SK-N-DZ (cell line): ENCODE results near the gene WASL. TPM values are rescaled to one million over a fixed set of nuclear protein-coding genes. Genes with fewer than 3 reads are reported as not detected.
"Not testable (repeated sequence)": the region's sequence is repeated elsewhere in the genome, so short reads cannot be mapped to it uniquely, and the experiment has no call there.

ENCODE experiments used
- DNase-seq: peaks from one replicate; pipeline ENCODE4 v3.0.0-alpha.2; 2015; ENCODE audit warnings: low spot score
- polyA plus RNA-seq, 2 experiments: library from polyadenylated mRNA; depleted of rRNA; stranded (reverse); fragments of >200 nt; gene quantifications; 2 replicates each; pipeline ENCODE4 v1.2.3, GENCODE V29; 2014

WASL gene
- 16.2 and 19.5 TPM in 2 replicates for polyA plus RNA-seq (2014; cell fraction: cytosol; rRNA removed)
- 7.9 and 10.3 TPM in 2 replicates for polyA plus RNA-seq (2014; cell fraction: nucleus; rRNA removed)

DNA sequence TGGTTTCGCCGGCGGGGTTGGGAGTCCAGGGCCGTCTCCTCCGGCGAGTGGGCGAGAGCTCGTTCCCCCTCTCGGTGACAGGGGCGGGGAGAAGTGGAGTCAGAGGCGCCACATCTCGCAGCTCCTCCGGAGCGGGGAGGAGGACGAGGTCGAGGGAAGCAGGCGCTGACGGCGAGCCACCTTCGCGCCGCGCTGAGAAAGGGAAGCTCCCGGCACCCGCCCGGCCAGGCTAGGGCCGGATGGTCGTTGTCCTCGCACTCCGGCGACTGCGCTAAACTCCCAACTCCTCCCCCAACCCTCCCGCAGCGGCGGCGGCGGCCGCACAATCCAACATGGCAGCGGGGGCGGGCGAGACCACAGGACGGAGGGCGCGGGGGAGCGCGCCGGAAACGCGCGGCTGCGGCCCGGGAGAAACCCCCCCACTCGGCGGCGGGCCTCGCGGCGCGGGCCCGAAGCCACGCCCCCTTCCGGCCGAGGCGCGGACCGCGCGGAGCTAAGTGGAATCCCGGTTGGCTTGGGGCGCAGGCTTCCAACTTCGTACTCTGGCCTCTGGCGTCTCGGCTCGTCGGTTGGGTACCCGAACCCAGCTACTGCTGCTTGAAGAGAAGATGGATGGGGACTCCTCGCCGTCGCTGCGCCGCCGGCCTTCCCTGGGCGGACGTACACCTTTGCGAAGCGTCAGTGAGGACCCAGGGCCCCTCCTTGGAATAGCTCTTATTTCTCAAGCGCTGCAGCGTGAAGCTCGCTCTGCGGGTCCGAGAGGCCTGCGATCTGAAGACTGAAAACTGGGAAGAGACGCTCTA lies at the start of gene WASL:
TSS of gene WASL (minus strand) at position 270 of the 803 bp plus-strand sequence. CDS start at position 1, 269 bp downstream.
- DNase-seq: peak; percentile 90

DNA sequence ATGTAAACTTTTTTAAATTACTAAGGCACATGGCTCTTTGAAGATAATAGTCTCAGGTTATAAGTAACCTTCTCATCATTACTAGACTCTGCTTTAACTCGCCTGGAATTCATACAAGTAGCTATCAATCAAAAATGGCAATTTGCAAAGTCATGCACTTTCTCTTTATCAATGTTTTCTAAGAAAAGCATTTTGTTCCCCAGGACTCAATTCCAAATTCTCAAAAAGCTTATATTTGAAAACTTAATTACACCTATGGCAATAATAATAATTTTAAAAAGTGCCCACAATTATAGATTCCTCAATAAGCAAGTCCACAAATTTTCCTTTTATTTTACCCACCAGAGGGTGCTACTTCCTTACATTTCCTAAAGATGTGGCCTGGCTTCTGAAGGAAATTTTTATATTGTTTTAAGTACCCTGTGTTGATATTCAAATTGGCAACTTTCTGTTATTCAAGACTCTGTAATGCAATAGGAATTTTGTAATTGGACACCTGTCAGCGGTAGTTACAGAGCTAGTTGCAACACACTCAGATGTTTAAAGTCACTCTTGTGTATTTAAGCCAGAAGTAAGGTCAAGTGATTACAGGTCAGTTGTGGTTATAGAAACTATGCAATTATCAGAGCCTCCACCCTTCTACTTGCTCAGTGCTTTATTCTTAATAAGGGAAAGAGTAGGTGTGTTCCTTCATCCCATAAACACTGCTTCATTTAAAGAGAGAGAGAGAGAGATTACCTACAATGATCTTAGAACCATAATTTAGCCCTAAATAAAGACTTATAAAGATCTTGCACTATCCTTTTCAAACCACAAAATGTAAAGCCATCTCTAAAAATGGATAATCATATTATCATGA lies 49.1 kb upstream of the WASL start:
- DNase-seq: peak; percentile 56

DNA sequence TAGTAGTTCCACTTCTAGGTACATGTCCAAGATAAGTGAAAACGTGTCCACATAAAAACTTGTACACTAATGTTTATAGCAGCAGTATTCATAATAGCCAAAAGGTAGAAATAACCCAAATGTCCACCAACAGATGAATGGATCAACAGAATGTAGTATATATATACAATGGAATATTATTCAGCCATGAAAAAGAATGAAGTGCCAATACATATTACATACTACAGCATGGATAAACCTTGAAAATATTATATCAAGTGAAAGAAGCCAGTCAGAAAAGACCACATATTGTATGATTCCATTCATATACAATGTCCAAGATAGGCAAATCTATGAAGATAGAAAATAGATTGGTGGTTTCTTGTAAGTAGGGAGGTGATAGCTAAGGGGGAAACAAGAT lies 47.8 kb upstream of the WASL start:
- no peak for DNase-seq

DNA sequence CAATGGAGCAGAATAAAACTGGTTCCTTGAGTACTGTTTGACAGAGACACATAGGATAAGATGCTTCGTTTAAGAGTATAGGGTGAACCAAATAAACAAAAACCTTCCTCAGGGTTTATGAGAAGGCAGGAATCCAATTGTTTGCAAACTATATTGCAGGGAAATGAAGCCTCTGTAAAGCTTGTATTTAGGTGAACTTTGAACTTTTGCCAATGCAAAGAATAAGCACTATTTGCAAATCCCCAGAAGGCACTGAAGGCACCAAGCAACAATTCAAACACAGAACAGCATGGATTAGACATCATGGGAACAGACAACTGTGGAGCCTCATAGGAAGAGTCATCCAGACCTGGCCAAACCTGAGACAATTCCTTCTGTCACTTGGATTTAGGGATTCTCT lies 47.1 kb upstream of the WASL start:
- DNase-seq: no peak

DNA sequence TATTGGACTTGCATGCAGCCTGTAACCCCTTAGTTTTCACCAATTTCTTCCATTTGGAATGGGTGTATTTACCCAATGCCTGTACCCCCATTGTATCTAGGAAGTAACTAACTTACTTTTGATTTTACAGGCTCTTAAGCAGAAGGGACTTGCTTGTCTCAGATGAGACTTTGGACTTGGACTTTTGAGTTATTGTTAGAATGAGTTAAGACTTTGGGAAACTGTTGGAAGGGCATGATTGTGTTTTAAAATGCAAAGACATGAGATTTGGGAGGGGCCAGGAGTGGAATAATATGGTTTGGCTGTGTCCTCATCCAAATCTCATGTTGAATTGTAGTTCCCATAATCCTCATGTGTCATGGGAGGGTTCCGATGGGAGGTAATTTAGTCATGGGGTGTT lies 46.3 kb upstream of the WASL start:
- not testable (repeated sequence) for DNase-seq

DNA sequence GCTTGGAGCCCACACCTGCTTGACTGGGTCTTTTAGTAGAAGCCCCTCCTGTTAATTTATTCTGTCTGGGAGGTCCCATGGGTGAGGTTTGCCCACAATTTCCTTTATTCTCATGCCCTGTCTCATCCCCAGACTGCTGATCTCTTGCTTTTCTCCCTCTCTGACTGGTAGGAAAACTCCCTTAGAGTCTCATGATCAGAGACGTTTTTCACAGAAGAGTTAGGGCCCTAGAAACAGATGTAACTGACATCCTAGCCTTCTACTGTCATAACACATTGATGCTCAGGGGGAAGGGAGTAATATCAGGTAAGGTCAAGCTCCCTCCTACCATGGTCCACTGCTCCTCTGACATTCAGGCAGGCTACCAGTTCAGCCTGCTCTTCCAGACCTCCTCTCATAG lies 43.7 kb upstream of the WASL start:
- no peak for DNase-seq

DNA sequence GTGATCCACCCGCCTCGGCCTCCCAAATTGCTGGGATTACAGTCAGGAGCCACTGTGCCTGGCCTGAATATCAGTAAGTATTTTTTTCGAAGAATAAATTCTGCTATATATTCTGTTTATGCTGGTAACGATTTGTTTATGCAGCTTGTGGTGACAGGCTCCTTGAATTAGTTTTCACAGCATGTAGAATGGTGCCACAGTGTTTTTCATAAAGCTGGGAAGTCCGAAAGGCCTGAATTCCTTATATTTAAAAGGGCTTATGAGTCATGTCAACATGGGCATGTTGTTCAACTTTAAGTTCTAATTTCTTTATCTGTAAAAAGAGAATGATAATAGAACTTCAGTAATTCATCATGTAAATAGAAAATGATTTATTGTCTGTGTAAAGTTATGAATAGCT lies 42.2 kb upstream of the WASL start:
- DNase-seq: no peak

DNA sequence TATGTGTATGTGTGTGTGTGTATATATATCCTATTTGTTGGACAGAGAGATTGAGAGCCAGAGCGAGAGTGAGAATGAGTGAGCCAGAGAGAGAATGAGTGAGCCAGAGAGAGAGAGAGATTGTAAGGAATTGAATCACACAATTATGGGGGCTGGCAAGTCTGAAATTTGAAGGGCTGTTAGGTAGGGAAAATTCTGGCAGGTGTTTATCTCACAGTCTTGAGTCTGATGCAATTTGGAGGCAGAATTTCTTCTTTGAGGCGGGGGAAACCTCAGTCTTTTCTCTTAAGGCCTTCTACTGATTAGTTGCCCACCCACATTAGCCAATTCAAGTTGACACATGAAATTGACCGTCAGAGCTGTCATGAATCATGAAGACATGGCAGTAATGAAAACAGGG lies 41.0 kb upstream of the WASL start:
- DNase-seq: no peak

DNA sequence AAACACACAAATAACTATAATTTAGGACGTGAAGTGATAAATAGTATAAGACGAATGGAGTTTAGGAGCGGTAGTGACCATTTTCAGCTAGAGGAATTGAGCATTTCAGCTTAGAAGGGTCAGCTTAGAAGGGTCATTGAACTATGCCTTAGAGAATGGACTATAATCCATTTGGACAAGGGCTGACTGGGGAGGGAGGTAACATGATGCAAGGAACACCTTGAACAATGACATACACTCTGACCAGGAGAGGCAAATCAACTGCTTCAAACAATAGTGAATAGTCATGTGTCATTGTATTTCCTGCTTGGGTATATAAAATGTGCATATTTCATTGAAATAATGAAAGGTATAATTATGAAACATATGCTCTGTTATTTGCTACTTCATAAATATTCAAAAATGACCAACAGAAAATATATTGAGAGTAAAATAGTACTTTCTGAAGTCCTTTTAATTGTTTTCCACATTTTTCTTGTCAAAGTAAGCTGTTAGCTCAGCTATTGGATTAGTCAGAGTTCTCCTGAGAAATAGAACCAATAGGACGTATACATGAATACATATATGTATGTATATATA lies 40.5 kb upstream of the WASL start:
- no peak for DNase-seq

DNA sequence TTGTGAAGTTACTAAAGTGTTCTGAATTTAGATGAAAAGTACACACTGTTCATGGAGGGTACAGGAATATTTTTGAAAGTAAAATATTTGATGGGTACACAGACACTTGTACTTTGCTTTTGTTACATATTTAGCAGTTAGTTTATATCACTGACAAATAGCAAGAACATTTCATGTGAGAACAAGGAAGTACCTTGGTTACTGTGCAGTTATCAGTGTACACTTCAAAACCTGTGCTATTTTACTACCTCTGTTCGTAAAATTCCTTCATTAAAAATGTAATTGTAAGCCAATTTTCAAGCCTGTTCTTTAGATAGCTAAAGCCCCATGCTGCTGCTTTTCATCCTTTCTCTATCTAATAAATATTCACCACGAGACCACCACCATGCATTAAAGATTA lies 39.8 kb upstream of the WASL start:
- DNase-seq: no peak

DNA sequence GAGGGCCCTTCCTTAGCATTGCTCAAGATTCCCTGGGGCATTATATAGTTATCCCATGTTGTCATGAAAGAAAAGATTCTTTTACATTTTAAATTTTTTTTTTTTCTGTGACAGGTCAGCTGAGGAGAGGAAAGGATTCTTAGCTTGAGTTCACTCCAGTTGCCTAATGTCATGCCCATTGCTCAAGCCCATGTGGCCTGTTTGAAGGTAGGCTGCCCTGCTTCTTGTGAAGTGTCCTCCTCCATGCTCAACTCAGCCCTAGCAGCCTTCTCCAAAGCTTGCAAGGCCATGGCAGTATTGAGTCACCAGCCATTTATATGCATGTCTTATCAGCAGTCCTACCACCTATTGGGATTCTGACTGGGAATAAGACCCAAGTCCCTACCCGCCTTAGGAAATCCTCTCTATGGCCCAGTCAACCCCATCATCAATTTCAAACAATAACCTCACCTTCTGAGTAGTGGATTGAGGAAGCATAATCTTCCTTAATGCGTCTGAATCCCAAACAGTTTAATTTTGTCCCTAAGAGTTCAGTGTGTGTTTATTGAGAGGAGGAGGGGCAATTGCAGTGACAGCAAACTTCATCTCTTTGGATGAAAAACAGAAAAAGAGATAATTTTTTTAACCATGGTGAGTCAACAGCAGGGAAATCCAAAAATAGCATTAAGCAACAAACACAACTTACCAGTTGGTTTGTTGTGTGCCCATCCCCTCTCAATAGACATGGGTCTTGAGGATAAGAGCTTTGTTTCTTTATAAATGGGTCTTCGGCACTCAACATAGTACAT lies 38.6 kb upstream of the WASL start:
- no peak for DNase-seq

DNA sequence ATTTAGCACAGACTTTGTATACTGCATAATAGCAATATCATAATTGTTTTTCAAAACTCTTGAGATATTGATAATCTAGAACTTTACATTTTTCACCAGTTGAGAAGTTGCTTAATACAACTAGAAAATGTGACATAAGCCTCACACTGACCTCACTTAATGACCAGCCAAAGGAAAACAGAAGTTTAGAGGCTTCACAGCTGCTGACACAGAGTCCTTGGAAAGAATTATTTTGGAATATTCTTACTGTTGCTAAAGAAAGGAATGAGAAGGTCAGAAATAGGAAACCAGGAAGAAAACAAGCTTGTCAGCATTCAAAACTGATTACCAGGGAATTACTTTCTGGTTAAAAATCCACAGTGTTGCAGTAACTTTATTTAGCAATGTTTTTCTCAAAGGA lies 35.5 kb upstream of the WASL start:
- no peak for DNase-seq

DNA sequence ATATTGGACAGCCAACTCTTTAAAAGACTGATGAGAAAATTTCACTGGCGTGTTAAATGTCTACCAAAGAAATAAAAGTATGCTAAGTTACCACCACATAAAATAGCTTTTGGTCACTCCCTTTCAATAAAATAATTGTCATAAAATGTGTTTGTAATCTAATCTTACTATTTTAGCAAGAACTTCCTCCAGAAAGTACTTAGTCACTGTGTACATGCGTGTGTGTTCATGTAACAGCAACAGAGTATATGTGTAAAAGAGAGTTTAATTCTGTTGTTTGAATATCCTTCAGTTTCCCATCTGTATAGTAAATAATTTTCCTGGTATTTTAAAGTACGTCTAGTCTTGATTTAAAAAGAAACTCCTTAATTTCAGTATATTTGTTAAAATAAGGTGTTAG lies 35.0 kb upstream of the WASL start:
- no peak for DNase-seq

DNA sequence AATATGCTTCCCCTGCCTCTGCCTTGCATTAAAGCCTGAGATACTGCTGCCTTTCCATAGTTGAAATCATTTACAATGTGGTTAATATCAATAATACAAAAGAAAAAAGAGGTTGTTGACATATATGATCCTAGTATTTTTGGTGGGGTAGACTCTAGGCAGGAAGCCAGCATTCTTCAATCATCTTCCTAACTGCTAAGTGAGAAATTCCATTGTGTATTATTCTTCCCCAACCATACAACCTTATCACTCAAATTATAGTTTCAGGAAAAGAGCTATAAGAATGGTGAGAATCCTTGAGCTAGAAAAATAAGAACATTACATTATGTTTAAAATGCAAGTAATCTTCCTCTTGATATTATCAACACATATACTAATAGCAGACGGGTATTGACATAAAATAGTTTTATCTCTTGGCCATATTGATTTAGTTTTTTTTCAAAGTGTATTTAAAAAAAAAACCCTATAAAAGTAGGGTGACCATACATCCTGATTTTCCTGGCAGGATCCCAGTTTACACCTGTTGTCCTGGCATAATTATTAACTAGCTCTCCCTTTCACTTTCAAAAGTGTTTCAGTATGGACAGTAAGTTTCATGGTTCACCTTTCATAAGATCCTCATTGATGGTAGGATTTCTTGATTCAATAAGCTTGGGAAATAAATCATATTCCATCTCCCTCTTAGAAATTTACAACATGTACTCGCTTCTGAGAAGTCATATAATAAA lies 33.4 kb upstream of the WASL start:
- no peak for DNase-seq

DNA sequence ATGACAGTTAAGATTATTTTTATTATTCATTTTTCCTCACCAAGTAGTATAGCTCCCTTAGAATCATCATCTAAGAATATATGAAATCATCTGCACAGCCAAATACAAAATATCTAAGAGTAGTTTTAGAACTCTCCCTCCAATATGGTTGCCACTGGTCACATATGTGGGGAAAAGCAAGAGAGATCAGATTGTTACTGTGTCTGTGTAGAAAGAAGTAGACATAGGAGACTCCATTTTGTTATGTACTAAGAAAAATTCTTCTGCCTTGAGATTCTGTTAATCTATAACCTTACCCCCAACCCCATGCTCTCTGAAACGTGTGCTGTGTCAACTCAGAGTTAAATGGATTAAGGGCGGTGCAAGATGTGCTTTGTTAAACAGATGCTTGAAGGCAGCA lies 31.7 kb upstream of the WASL start:
- not testable (repeated sequence) for DNase-seq

DNA sequence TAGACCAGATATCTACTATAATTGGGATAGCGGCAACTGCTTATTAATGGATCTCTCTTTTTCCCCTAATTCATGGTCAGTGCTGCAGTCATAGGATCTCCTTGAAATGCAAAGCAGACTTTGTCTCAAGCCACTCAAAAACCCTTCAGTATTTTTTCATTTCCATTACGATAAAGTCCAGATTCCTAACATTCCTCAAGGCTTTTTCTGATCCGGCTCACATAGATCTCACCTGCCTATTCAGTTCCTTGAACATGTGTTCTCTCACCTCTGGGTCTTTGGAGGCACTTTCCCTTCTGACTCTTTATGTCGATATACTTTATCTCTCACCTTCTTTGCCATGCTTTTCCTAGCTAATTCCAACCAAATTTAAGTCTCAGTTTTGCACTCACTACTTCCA lies 25.7 kb upstream of the WASL start:
- no peak for DNase-seq

DNA sequence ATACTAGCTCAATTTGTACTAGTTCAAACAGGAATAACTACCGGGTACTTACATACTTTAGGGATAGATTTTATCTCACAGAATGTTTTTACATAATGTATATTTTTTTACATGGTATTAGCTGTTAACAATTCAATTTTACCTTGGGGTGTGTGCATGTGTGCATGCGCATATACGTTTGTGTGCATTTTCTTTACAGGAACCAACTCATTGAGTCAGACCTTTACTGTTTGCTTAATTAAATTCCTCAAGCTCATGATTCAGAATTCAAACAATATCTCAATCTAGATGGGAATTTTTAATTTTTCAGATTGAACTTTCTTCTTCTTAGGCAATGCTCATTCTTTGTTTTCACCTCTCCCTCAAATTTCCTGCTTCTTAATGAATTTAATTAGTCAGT lies 24.7 kb upstream of the WASL start:
- no peak for DNase-seq

DNA sequence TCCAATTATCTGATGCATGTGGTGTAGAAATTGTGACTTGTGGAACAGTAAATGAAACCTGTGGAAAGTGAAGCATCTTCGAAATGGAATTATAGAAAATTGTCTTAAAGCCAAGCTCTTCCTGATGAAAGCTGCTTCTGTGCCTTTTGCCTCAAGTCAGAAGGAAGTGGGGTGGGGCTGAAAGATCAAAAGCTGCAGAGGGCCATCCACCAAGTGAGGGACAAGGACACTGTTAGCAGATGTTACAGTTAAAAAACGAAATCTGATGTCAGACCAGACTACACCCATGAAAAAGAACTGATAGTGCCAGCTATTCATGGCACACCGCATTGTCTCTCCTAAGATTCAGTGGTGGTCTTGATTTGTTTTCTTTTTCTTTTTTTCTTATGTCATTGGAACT lies 23.8 kb upstream of the WASL start:
- DNase-seq: no peak

DNA sequence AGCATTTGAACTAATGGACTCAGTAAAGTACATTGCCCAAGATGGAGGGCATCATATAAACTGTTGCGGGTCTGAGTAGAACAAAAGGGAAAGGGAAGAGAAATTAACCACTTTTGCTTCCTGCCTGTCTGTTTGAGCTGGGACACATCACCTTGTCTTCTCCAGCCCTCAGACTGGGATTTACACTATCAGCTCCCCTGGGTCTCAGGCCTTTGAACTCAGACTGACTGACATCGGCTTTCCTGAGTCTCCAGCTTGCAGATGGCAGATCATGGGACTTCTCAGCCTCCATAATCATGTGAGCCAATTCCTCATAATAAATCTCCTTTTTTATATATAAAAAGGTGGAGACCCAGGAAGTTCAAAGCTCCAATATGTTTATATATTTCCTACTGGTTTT lies 23.0 kb upstream of the WASL start:
- no peak for DNase-seq

DNA sequence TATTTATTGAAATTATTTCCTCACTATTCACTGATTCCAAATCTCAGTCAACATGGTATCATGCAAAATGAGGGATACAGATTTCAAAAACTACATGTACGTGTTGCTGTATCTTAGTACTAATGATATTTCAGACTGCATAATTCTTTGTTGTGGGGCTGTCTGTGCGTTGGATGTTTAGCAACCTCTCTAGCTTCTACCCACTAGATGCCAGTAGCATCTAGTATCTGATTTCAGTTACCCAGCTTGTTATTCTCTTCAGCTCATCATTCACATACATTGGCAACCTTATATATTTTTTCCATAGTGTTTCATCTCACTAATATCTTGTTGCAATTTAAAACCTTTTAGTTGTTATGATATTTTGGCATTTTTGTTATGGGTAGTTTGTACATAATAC lies 22.5 kb upstream of the WASL start:
- DNase-seq: no peak

DNA sequence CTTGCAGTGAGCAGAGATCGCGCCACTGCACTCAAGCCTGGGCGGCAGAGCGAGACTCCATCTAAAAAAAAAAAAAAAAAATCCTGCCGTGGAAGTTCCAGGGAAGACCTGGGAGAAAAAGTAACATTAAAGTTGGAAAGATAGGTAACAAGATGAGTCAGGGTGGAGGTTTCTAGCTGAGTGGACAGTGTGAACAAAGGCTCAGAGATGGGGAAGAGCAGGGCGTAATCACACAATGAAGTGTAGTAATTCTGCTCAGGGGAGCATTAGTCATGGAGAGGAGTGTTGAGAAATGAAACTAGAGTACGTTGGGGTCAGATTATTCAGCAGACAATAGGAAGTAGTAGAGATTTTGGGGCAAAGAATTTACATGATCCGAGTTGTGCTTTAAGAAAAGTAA lies 21.6 kb upstream of the WASL start:
- DNase-seq: no peak
